H9 (cell line): Measurements from ENCODE around the gene ANTKMT. TPM values are rescaled to one million over a fixed set of nuclear protein-coding genes. Genes with fewer than 3 reads are reported as not detected.

Source experiments
- DNase-seq: peaks from one replicate; pipeline ENCODE4 v3.0.0-alpha.2; 2017
- H2AFZ ChIP-seq: one replicate; pipeline ENCODE4 v1.6.1; 2013; ENCODE audit warnings: mild to moderate bottlenecking, low read length, control low read depth, moderate library complexity
- H2AK5ac ChIP-seq: 2 replicates; pipeline ENCODE4 v1.6.1; 2013; ENCODE audit warnings: low read length, control low read depth, mixed read lengths; ENCODE audit not compliant: insufficient read length
- H2BK120ac ChIP-seq: one replicate; pipeline ENCODE4 v1.6.1; 2013; ENCODE audit warnings: low read depth, mild to moderate bottlenecking, low read length, control low read depth, inconsistent platforms; ENCODE audit not compliant: poor library complexity, severe bottlenecking
- H2BK12ac ChIP-seq: 2 replicates; pipeline ENCODE4 v1.6.1; 2013; ENCODE audit warnings: low read length, control low read depth, mixed read lengths, low read depth; ENCODE audit not compliant: insufficient read length
- H2BK15ac ChIP-seq: 2 replicates; pipeline ENCODE4 v1.6.1; 2013; ENCODE audit warnings: low read depth, low read length, control low read depth
- H2BK20ac ChIP-seq: one replicate; pipeline ENCODE4 v1.6.1; 2013; ENCODE audit warnings: low read depth, mild to moderate bottlenecking, low read length, control low read depth, inconsistent platforms; ENCODE audit not compliant: poor library complexity, severe bottlenecking
- H2BK5ac ChIP-seq: 2 replicates; pipeline ENCODE4 v1.6.1; 2013; ENCODE audit warnings: low read length, control low read depth, mixed read lengths; ENCODE audit not compliant: insufficient read length
- H3K14ac ChIP-seq: 2 replicates; pipeline ENCODE4 v1.6.1; 2013; ENCODE audit warnings: low read length, control low read depth; ENCODE audit not compliant: insufficient read depth
- H3K18ac ChIP-seq: 2 replicates; pipeline ENCODE4 v1.6.1; 2013; ENCODE audit warnings: low read depth, mild to moderate bottlenecking, mixed read lengths, low read length, control low read depth; ENCODE audit not compliant: insufficient read length
- H3K23ac ChIP-seq: 2 replicates; pipeline ENCODE4 v1.6.1; 2013; ENCODE audit warnings: low read length, control low read depth, mixed read lengths, low read depth; ENCODE audit not compliant: insufficient read length
- H3K23me2 ChIP-seq: 2 replicates; pipeline ENCODE4 v1.6.1; 2013; ENCODE audit warnings: low read depth, mild to moderate bottlenecking, mixed read lengths, low read length, control low read depth; ENCODE audit not compliant: insufficient read length, poor library complexity, severe bottlenecking
- H3K27ac ChIP-seq: 2 replicates; pipeline ENCODE4 v1.5.1; 2013; ENCODE audit warnings: low read length, control low read depth, mixed read lengths, low read depth; ENCODE audit not compliant: insufficient read length
- H3K27me3 ChIP-seq: 2 replicates; pipeline ENCODE4 v1.6.1; 2013; ENCODE audit warnings: low read length, control low read depth, inconsistent platforms; ENCODE audit not compliant: insufficient read depth
- H3K4ac ChIP-seq: 2 replicates; pipeline ENCODE4 v1.6.1; 2013; ENCODE audit warnings: low read depth, mild to moderate bottlenecking, control low read depth, inconsistent platforms, low read length, moderate library complexity
- H3K4me1 ChIP-seq: 2 replicates; pipeline ENCODE4 v1.6.1; 2013; ENCODE audit warnings: low read length, control low read depth, inconsistent platforms; ENCODE audit not compliant: insufficient read depth
- H3K4me2 ChIP-seq: 2 replicates; pipeline ENCODE4 v1.6.1; 2013; ENCODE audit warnings: low read length, control low read depth, mixed read lengths; ENCODE audit not compliant: insufficient read length, insufficient read depth
- H3K56ac ChIP-seq: 2 replicates; pipeline ENCODE4 v1.6.1; 2013; ENCODE audit warnings: low read depth, mild to moderate bottlenecking, mixed read lengths, low read length, control low read depth; ENCODE audit not compliant: insufficient read length
- H3K79me1 ChIP-seq: 2 replicates; pipeline ENCODE4 v1.6.1; 2013; ENCODE audit warnings: low read depth, mild to moderate bottlenecking, moderate library complexity, low read length, control low read depth, inconsistent platforms; ENCODE audit not compliant: insufficient read depth, poor library complexity, severe bottlenecking
- H3K79me2 ChIP-seq: 2 replicates; pipeline ENCODE4 v1.6.1; 2013; ENCODE audit warnings: low read length, control low read depth, inconsistent platforms; ENCODE audit not compliant: insufficient read depth
- H3K9ac ChIP-seq: 2 replicates; pipeline ENCODE4 v1.6.1; 2013; ENCODE audit warnings: low read length, control low read depth, mixed read lengths; ENCODE audit not compliant: insufficient read length; ENCODE audit errors: extremely low read depth
- H3K9me3 ChIP-seq: one replicate; pipeline ENCODE4 v1.6.1; 2013; ENCODE audit warnings: low read depth, low read length, inconsistent platforms; ENCODE audit not compliant: control insufficient read depth
- H3T11ph ChIP-seq: one replicate; pipeline ENCODE4 v1.6.1; 2013; ENCODE audit warnings: mild to moderate bottlenecking, low read length, control low read depth, inconsistent platforms
- H4K20me1 ChIP-seq: one replicate; pipeline ENCODE4 v1.6.1; 2013; ENCODE audit not compliant: control insufficient read depth, insufficient read length, insufficient read depth
- H4K5ac ChIP-seq: 2 replicates; pipeline ENCODE4 v1.6.1; 2013; ENCODE audit warnings: low read depth, mild to moderate bottlenecking, mixed read lengths, low read length, control low read depth; ENCODE audit not compliant: insufficient read length
- H4K8ac ChIP-seq: replicated peaks from 2 replicates; pipeline ENCODE4 v1.6.1; 2013; ENCODE audit warnings: low read length, control low read depth, mixed read lengths, low read depth; ENCODE audit not compliant: insufficient read length
- H4K91ac ChIP-seq: 2 replicates; pipeline ENCODE4 v1.6.1; 2013; ENCODE audit warnings: low read depth, mild to moderate bottlenecking, moderate library complexity, mixed read lengths, low read length, control low read depth; ENCODE audit not compliant: insufficient read length
- H3K27ac Mint-ChIP-seq, 3 experiments: 2 replicates in 2 of 3; 3 replicates in 1 of 3; pipeline ENCODE4 v1.8.0; 2020 to 2021; ENCODE audit warnings: mixed read lengths in 3 of 3, mild to moderate bottlenecking in 1 of 3, moderate library complexity in 1 of 3
- H3K27me3 Mint-ChIP-seq: 2 replicates; pipeline ENCODE4 v1.8.0; 2021; ENCODE audit warnings: low read depth, mild to moderate bottlenecking, moderate library complexity, mixed read lengths
- H3K36me3 Mint-ChIP-seq, 3 experiments: 2 replicates in 2 of 3; 3 replicates in 1 of 3; pipeline ENCODE4 v1.8.0; 2020 to 2021; ENCODE audit warnings: low read depth in 3 of 3, mixed read lengths in 3 of 3; ENCODE audit not compliant: insufficient read depth in 1 of 3
- H3K4me1 Mint-ChIP-seq, 2 experiments: 2 replicates each; pipeline ENCODE4 v1.8.0; 2020; ENCODE audit warnings: mixed read lengths in 2 of 2
- H3K4me3 Mint-ChIP-seq, 2 experiments: 2 replicates in 1 of 2; 3 replicates in 1 of 2; pipeline ENCODE4 v1.8.0; 2020 to 2021; ENCODE audit warnings: mild to moderate bottlenecking in 2 of 2, mixed read lengths in 2 of 2, moderate library complexity in 1 of 2
- H3K9me3 Mint-ChIP-seq, 2 experiments: 2 replicates in 1 of 2; 3 replicates in 1 of 2; pipeline ENCODE4 v1.8.0; 2020; ENCODE audit warnings: mild to moderate bottlenecking in 2 of 2, mixed read lengths in 2 of 2, moderate library complexity in 1 of 2
- CTCF ChIP-seq: fragments of 200-600 bp; sonication (generic); conservative IDR thresholded peaks from 3 replicates; pipeline ENCODE4 v1.8.0; 2021; ENCODE audit warnings: antibody characterized with exemption, mild to moderate bottlenecking
- WGBS: extraction: QIAGEN DNeasy Blood & Tissue Kit; methylation state at CpG from one replicate; pipeline ENCODE4 v1.1.7; 2013; ENCODE audit warnings: missing lambda C conversion rate, low lambda C conversion rate, mixed read lengths; ENCODE audit not compliant: insufficient read length; ENCODE audit errors: extremely low coverage; 5-methylcytosine and 5-hydroxymethylcytosine counted together
- total RNA-seq: library from RNA; stranded (reverse); gene quantifications from 2 replicates; pipeline ENCODE4 v1.2.1, GENCODE V29; 2021

The ANTKMT gene
- total RNA-seq, 1 experiment from 2014 or later, result 31.5 TPM

- Mint-ChIP-seq H3K27me3 (peaks cover 76% of the 10 kb centered on the region), H3K36me3 (no peaks in the 10 kb centered on the region), H3K4me3 (peak overlapping the region; percentile 24 to 72), H3K4me1 (peaks cover 0 to 16% of the 10 kb centered on the region in 2 experiments; a peak in 3 of 4 replicates), H3K9me3 (no peaks in the 10 kb centered on the region; a peak in 1 of 5 replicates), H3K27ac (no peak overlapping the region)
- H2BK15ac ChIP-seq, result no peak overlapping the region; the same call in 1 of the 2 replicates
- no peak overlapping the region for H2AK5ac ChIP-seq
- H3K14ac ChIP-seq, result no peak overlapping the region
- H3K9me3 ChIP-seq, result no peaks in the 10 kb centered on the region
- no peak overlapping the region for H3K18ac ChIP-seq
- H4K91ac ChIP-seq, result no peak overlapping the region
- H3K79me2 ChIP-seq, result no peaks in the 10 kb centered on the region
- H2BK20ac ChIP-seq, result no peak overlapping the region
- no peak overlapping the region for H2BK120ac ChIP-seq
- peak overlapping the region; percentile 56 for H3K4me2 ChIP-seq
- H2AFZ ChIP-seq, result no peak overlapping the region
- H4K20me1 ChIP-seq, result no peaks in the 10 kb centered on the region
- H3K23ac ChIP-seq, result no peak overlapping the region
- H3K4me1 ChIP-seq, result no peaks in the 10 kb centered on the region
- H3K23me2 ChIP-seq, result peaks cover 27% of the 10 kb centered on the region
- H3K9ac ChIP-seq, result no peak overlapping the region
- no peak for DNase-seq
- H2BK5ac ChIP-seq, result no peak overlapping the region
- TF ChIP-seq CTCF, result no peak
- H3T11ph ChIP-seq, result no peak overlapping the region
- no peaks in the 10 kb centered on the region for H3K79me1 ChIP-seq
- no peak overlapping the region for H3K56ac ChIP-seq
- H3K27me3 ChIP-seq, result peaks cover 11% of the 10 kb centered on the region; the same call in 1 of the 2 replicates
- no peak overlapping the region for H4K5ac ChIP-seq
- no peak overlapping the region for H3K4ac ChIP-seq
- H2BK12ac ChIP-seq, result no peak overlapping the region
- WGBS, result no CpG with 5 or more reads among the region's 37 CpGs
- no peak overlapping the region for H3K27ac ChIP-seq
- H4K8ac ChIP-seq, result no peak overlapping the region
These were observed 27.2 kb upstream of the ANTKMT start for GRCh38 chr16:693766-694165.
